Testis (tissue), 3 donors: Measurements from ENCODE around the gene CAMTA1. TPM values are rescaled to one million over a fixed set of nuclear protein-coding genes. Genes with fewer than 3 reads are reported as not detected.

Experiments used
- DNase-seq: peaks from one replicate; pipeline ENCODE4 v3.0.0-alpha.2; 2019
- H3K27ac ChIP-seq, 2 donors: fragments of 200-600 bp; sonication (generic); one replicate each; pipeline ENCODE4 v1.5.1; 2019
- H3K27me3 ChIP-seq: fragments of 200-600 bp; sonication (generic); one replicate; pipeline ENCODE4 v1.5.1; 2019
- H3K36me3 ChIP-seq: fragments of 200-600 bp; sonication (generic); one replicate; pipeline ENCODE4 v1.5.1; 2017; ENCODE audit warnings: low read depth; ENCODE audit errors: missing control alignments
- H3K4me1 ChIP-seq: fragments of 200-600 bp; sonication (generic); one replicate; pipeline ENCODE4 v1.5.1; 2019
- H3K4me3 ChIP-seq, 2 donors: fragments of 200-600 bp; sonication (generic); one replicate each; pipeline ENCODE4 v1.5.1; 2017 to 2019
- H3K9me3 ChIP-seq: fragments of 200-600 bp; sonication (generic); one replicate; pipeline ENCODE4 v1.5.1; 2017
- CTCF ChIP-seq, 3 experiments: fragments of 450-650 bp in 2 of 3; fragments of 200-600 bp in 1 of 3; sonication (generic) in 1 of 3; IDR thresholded peaks; one replicate each; pipeline ENCODE4 v1.5.1; 2016 to 2019; ENCODE audit warnings: antibody characterized with exemption in 3 of 3, mild to moderate bottlenecking in 2 of 3, moderate library complexity in 1 of 3
- POLR2A ChIP-seq: fragments of 450-650 bp; IDR thresholded peaks from one replicate; pipeline ENCODE4 v1.6.1; 2017; ENCODE audit warnings: antibody characterized with exemption, mild to moderate bottlenecking, moderate library complexity
- WGBS, 2 donors: methylation state at CpG; one replicate each; pipeline ENCODE4 v1.1.5; 2018; 5-methylcytosine and 5-hydroxymethylcytosine counted together
- intact Hi-C: fragments of 100-400 bp; cut with DNase I; formaldehyde crosslinking; loops from one replicate; pipeline ENCODE4 v1.15.1; 2023; ENCODE audit warnings: low total_unique reads
- polyA plus RNA-seq: library from polyadenylated mRNA; stranded (reverse); fragments of 350-450 nt; fragmentation: Illumina TruSeq; extraction: RNeasy Lipid Tissue Mini Kit (QIAGEN cat#74804); gene quantifications from one replicate; pipeline ENCODE4 v1.2.3, GENCODE V29; 2014; ENCODE audit warnings: low read depth, low replicate concordance; ENCODE audit not compliant: insufficient read depth
- total RNA-seq, 2 donors: library from RNA; depleted of rRNA; stranded (reverse); fragments of >200 nt; gene quantifications; one replicate each; pipeline ENCODE4 v1.2.3, GENCODE V29; 2016

Gene CAMTA1
- total and polyA plus RNA-seq, 3 donors from 2014 or later = 116 to 158 (median 119) TPM

DNA sequence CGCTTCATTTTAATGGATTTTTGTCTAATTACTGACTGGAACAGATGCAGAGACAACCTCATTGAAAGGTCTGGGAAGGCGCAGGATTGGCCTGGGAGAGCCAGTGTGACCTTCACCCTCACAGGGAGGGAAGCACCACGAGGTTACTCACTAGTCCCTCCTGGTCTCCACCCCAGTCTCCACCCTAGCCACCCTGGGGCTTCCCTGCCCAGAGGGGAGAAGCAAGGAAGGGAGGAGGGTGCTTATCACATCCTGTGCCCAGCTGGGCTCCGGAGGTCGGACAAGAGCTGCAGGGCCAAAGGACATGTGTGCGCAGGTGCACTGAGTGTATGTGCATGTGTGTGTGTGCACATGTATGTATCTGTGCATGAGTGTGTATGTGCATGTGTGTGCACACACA, 765.7 kb downstream of the CAMTA1 start:
- no peak for TF ChIP-seq POLR2A
- TF ChIP-seq CTCF (IDR thresholded peaks at IDR 0.05) = no peak
- Histone ChIP-seq H3K27ac (no peak overlapping the region), H3K9me3 (no peaks in the 10 kb centered on the region), H3K27me3 (no peaks in the 10 kb centered on the region), H3K36me3 (no peaks in the 10 kb centered on the region), H3K4me3 (no peak overlapping the region), H3K4me1 (peaks cover 26% of the 10 kb centered on the region)
- intact Hi-C loops = no loop called here
- DNase-seq = no peak
- 61 to 64% methylated on average over 6 of the region's 6 CpGs for WGBS, 2 donors

DNA sequence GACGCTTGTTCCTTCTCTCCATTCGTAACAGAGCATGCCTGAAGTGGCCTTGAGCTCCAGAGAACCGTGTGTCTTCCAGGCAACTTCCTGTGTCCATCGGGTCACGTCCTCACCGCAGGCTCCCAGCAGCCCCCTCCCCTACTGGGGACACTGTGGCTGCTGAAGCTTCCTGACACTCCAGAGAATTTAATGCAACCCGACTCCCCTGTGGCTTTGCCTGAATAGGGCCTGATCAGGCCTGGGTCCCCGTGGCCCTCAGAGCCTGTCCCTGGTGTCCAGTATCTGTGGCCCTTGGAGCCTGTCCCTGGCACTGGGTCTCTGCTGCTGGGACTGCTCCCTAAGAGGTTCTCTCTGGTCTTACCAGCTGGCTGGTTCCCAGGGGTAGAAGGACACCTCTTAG, 766.2 kb downstream of the CAMTA1 start:
- DNase-seq = no peak
- H3K27ac ChIP-seq = no peak overlapping the region
- H3K27me3 ChIP-seq = no peaks in the 10 kb centered on the region
- no peaks in the 10 kb centered on the region for H3K36me3 ChIP-seq
- WGBS, 2 donors = 33 to 39% methylated on average over 6 to 8 of the region's 8 CpGs
- H3K4me1 ChIP-seq = peaks cover 26% of the 10 kb centered on the region
- intact Hi-C loops = no loop called here
- no peak for TF ChIP-seq CTCF (IDR thresholded peaks at IDR 0.05)
- TF ChIP-seq POLR2A = no peak
- H3K9me3 ChIP-seq = no peaks in the 10 kb centered on the region
- no peak overlapping the region for H3K4me3 ChIP-seq

GRCh38 chr1:7552402-7552801, 767.1 kb downstream of the CAMTA1 start:
- Histone ChIP-seq H3K4me3 (no peak overlapping the region), H3K4me1 (peaks cover 26% of the 10 kb centered on the region), H3K27ac (no peak overlapping the region), H3K9me3 (no peaks in the 10 kb centered on the region), H3K27me3 (no peaks in the 10 kb centered on the region), H3K36me3 (no peaks in the 10 kb centered on the region)
- no peak for DNase-seq
- intact Hi-C loops = no loop called here
- TF ChIP-seq POLR2A (no peak), CTCF (IDR thresholded peaks at IDR 0.05) (no peak)
- 65 to 70% methylated on average over 9 of the region's 9 CpGs for WGBS, 2 donors

DNA sequence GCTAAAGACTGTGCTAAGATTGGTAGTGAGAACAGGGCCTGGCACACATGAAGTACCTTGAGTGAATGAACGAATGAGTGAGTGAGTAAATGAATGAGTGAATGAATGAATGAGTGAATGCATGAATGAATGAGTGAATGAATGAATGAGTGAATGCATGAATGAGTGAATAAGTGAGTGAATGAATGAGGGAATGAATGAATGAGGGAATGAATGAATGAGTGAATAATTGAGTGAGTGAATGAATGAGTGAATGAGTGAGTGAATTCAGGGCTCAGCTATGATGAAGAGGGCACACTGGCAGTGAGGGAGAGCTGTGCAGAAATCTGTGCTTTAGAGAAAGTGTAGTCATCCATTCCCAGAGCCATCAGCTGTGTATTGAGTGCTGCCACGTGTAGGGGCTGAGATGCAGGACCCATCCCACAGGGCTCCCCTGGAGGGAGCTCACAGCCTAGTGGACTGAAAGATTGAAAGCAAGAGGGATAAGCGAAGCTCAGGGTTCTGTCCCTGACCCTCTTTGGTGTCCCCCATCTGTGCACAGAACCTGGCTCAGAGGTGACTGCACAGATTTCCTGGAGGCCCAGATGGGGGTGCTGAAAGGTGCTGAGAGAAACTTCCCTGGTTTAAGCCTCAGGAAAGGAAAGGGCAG, 767.9 kb downstream of the CAMTA1 start:
- intact Hi-C loops = no loop called here
- WGBS, 2 donors = 79 to 94% methylated on average over 3 of the region's 3 CpGs
- no peak overlapping the region for H3K27ac ChIP-seq

More for the DNA sequence above, 767.9 kb downstream of the CAMTA1 start:
- no peaks in the 10 kb centered on the region for H3K36me3 ChIP-seq
- DNase-seq = no peak
- H3K9me3 ChIP-seq = no peaks in the 10 kb centered on the region
- TF ChIP-seq POLR2A (no peak), CTCF (IDR thresholded peaks at IDR 0.05) (no peak)
- no peak overlapping the region for H3K4me3 ChIP-seq
- no peaks in the 10 kb centered on the region for H3K27me3 ChIP-seq
- H3K4me1 ChIP-seq = peaks cover 28% of the 10 kb centered on the region
